GM12878 (cell line): ENCODE results near the gene HUNK. TPM values are rescaled to one million over a fixed set of nuclear protein-coding genes. Genes with fewer than 3 reads are reported as not detected.

ENCODE experiments used
- ATAC-seq: fragments of 200-7000 bp; cut with Tn5 transposase; 3 replicates; pipeline ENCODE4 v1.9.1; 2020; ENCODE audit warnings: mild to moderate bottlenecking, moderate library complexity
- BruUV-seq: library from RNA; stranded (reverse); fragments of 400-500 nt; replicated peaks from 2 replicates; lab custom pipeline; 2021; lab: Mats Ljungman, UMichigan
- CTCF ChIA-PET: fragments of 300-600 bp; sonication (Branson Sonifier 250); formaldehyde crosslinking; extraction: SDS; loops from one replicate; lab custom pipeline; 2021; ENCODE audit warnings: inconsistent platforms; lab: Yijun Ruan, JAX
- POLR2A ChIA-PET: fragments of 350-600 bp; formaldehyde crosslinking; extraction: SDS; loops from one replicate; lab custom pipeline; 2021; ENCODE audit warnings: inconsistent platforms; lab: Charles Lee
- RAD21 ChIA-PET: fragments of 300-600 bp; sonication (Branson Sonifier 250); formaldehyde crosslinking; loops from one replicate; lab custom pipeline; 2023; ENCODE audit warnings: antibody characterized with exemption; ENCODE audit not compliant: unreplicated experiment; lab: Charles Lee
- SMC1A ChIA-PET: fragments of 300-600 bp; sonication (Branson Sonifier 250); formaldehyde crosslinking; loops from one replicate; lab custom pipeline; 2023; ENCODE audit not compliant: unreplicated experiment, uncharacterized antibody; lab: Charles Lee
- DNase-seq: peaks from one replicate; pipeline ENCODE4 v3.0.0-alpha.2; 2011; ENCODE audit warnings: low read depth, low spot score
- FAIRE-seq: peaks from 3 replicates; lab custom pipeline; 2011; peaks lifted over from hg19 to GRCh38; lab: Jason Lieb, UNC
- H2AFZ ChIP-seq: 2 replicates; pipeline ENCODE4 v1.6.0; 2011; ENCODE audit warnings: low read depth, low read length, control low read depth; ENCODE audit not compliant: control insufficient read depth
- H3K27ac ChIP-seq: 2 replicates; pipeline ENCODE4 v1.5.1; 2011; ENCODE audit warnings: control low read depth; ENCODE audit not compliant: control insufficient read depth, insufficient read depth
- H3K27me3 ChIP-seq, 2 experiments: replicated peaks in 1 of 2; 2 replicates each; pipeline versions ENCODE4 v1.6.0 to v1.6.1; 2011; ENCODE audit warnings: low read length in 1 of 2; ENCODE audit not compliant: control insufficient read depth in 2 of 2, insufficient read depth in 2 of 2
- H3K36me3 ChIP-seq, 2 experiments: 2 replicates each; pipeline ENCODE4 v1.5.1; 2011; ENCODE audit warnings: low read length in 1 of 2; ENCODE audit not compliant: control insufficient read depth in 2 of 2, insufficient read depth in 2 of 2
- H3K4me1 ChIP-seq: 2 replicates; pipeline ENCODE4 v1.6.1; 2011; ENCODE audit warnings: mild to moderate bottlenecking, low read length, moderate library complexity, mixed read lengths; ENCODE audit not compliant: control insufficient read depth, insufficient read depth
- H3K4me2 ChIP-seq: 2 replicates; pipeline ENCODE4 v1.6.0; 2011; ENCODE audit warnings: control low read depth; ENCODE audit not compliant: control insufficient read depth, insufficient read depth
- H3K4me3 ChIP-seq: fragments of 200-600 bp; sonication (generic); 2 replicates; pipeline ENCODE4 v1.5.1; 2016
- H3K79me2 ChIP-seq: 2 replicates; pipeline ENCODE4 v1.6.0; 2011; ENCODE audit warnings: low read length; ENCODE audit not compliant: control insufficient read depth, insufficient read depth
- H3K9ac ChIP-seq: 2 replicates; pipeline ENCODE4 v1.8.0; 2011; ENCODE audit warnings: low read length, control low read depth, mixed read lengths; ENCODE audit not compliant: control insufficient read depth, insufficient read depth
- H3K9me3 ChIP-seq: replicated peaks from 3 replicates; pipeline ENCODE4 v1.5.1; 2011; ENCODE audit warnings: mild to moderate bottlenecking, low read length; ENCODE audit not compliant: control insufficient read depth, insufficient read depth
- H4K20me1 ChIP-seq: 2 replicates; pipeline ENCODE4 v1.6.0; 2011; ENCODE audit not compliant: control insufficient read depth, insufficient read depth
- HSF1 ChIP-seq: fragments of 150-350 bp; IDR thresholded peaks from 2 replicates; pipeline ENCODE4 v1.6.1; 2014; ENCODE audit warnings: mild to moderate bottlenecking, low read depth, low read length
- IRF4 ChIP-seq: IDR thresholded peaks from 2 replicates; pipeline ENCODE4 v1.6.1; 2011; ENCODE audit warnings: low read depth, low read length
- JUNB ChIP-seq: IDR thresholded peaks from 2 replicates; pipeline ENCODE4 v1.6.1; 2016; ENCODE audit warnings: antibody characterized with exemption, mild to moderate bottlenecking
- MXI1 ChIP-seq: fragments of 150-350 bp; IDR thresholded peaks from 2 replicates; pipeline ENCODE4 v1.6.1; 2011; ENCODE audit warnings: low read depth, mild to moderate bottlenecking, inconsistent platforms, low read length, improper control_type of control experiment
- POLR2A ChIP-seq: IDR thresholded peaks from 2 replicates; pipeline ENCODE4 v1.6.1; 2011; ENCODE audit warnings: low read depth, mild to moderate bottlenecking, low read length
- ZBTB4 ChIP-seq: fragments of 450-650 bp; formaldehyde crosslinking; IDR thresholded peaks from 2 replicates; pipeline ENCODE4 v1.4.0; 2022; ENCODE audit warnings: mild to moderate bottlenecking, moderate library complexity
- WGBS: methylation state at CpG from one replicate; pipeline ENCODE4 v1.1.6; 2016; ENCODE audit warnings: low lambda C conversion rate; ENCODE audit not compliant: insufficient replicate concordance, insufficient coverage; ENCODE audit errors: missing lambda C conversion rate; 5-methylcytosine and 5-hydroxymethylcytosine counted together
- in situ Hi-C: fragments of 300-500 bp; cut with MboI; formaldehyde crosslinking; loops from 9 replicates; pipeline ENCODE4 v1.14.3; 2018; ENCODE audit warnings: mixed read lengths
- intact Hi-C: fragments of 100-400 bp; cut with micrococcal nuclease; formaldehyde crosslinking; loops from one replicate; pipeline ENCODE4 v1.14.2; 2022; ENCODE audit not compliant: unreplicated experiment
- polyA plus RNA-seq, 11 experiments: library from polyadenylated mRNA; depleted of rRNA in 4 of 11; unstranded in 6 of 11; stranded (reverse) in 5 of 11; fragments of >200 nt; fragmentation: Nextera tagmentation in 4 of 11; fragmentation: Illumina TruSeq in 1 of 11; extraction: Ambion mirVana in 4 of 11; extraction: Trizol in 1 of 11; gene quantifications; 1 replicate in 1 of 11; 2 replicates in 10 of 11; pipeline versions ENCODE4 v1.2.1 to v1.2.3, GENCODE V29; 2011 to 2016; ENCODE audit warnings: inconsistent platforms in 2 of 11, missing spikeins in 2 of 11, low read depth in 1 of 11
- total RNA-seq, 4 experiments: library from RNA; depleted of rRNA in 3 of 4; stranded (reverse); fragments of >200 nt in 3 of 4; fragmentation: Illumina TruSeq in 1 of 4; extraction: Trizol in 1 of 4; gene quantifications; 2 replicates each; pipeline versions ENCODE4 v1.2.1 to v1.2.3, GENCODE V29; 2013 to 2021

The HUNK gene
- total and polyA plus RNA-seq, 10 of the 15 experiments (the other 5 are each of a cell fraction or from before 2014, with no cell fraction given) = under 0.01 to 0.14 (median 0.03) TPM; not detected in 7

DNA sequence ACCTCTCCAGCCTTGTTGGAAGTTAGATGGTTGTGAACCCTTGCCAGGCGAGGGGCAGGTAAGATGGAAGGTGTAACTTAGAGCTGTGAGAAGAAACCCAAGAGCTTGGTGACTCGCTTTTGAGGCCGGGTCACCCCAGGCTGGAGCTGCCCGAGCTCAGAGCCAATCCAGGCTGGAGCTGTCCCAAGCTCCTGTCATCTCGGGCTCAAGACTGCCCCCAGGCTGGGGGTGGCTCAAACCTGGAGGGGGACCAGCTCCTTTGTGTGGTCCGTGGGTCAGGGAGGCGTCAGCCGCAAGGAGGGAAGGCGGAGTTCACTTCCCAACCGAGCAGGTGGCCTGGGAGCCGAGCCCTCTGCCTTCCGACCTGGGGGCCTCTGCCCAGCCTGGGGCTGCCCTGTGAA is 2.0 kb downstream of the HUNK start:
- intact Hi-C loops (no loop called here), in situ Hi-C loops (no loop called here)
- ATAC-seq (no peak), DNase-seq (no peak), FAIRE-seq (no peak)
- Histone ChIP-seq H3K79me2 (no peaks in the 10 kb centered on the region), H4K20me1 (no peaks in the 10 kb centered on the region), H3K9me3 (no peaks in the 10 kb centered on the region), H3K27me3 (peaks cover 5 to 16% of the 10 kb centered on the region in 2 experiments), H3K9ac (no peak overlapping the region), H3K4me1 (no peaks in the 10 kb centered on the region), H3K4me3 (no peak overlapping the region), H2AFZ (no peak overlapping the region), H3K36me3 (no peaks in the 10 kb centered on the region), H3K4me2 (no peak overlapping the region), H3K27ac (no peak overlapping the region)
- ChIA-PET POLR2A (no interaction called here), SMC1A (no interaction called here), CTCF (interaction anchor here (1.2 kb wide), 1 partner anchor 10 kb away, joined by 3 read pairs; no protein-coding TSS in a partner anchor), RAD21 (interaction anchor here (0.6 kb wide), 1 partner anchor 141 kb away, joined by 3 read pairs; no protein-coding TSS in a partner anchor)
- 36% methylated on average over 12 of the region's 12 CpGs for WGBS
- no TSS peak for BruUV-seq
- TF ChIP-seq POLR2A (no peak), ZBTB4 (CRISPR knock-in tag) (no peak), IRF4 (no peak), HSF1 (no peak), JUNB (no peak), MXI1 (no peak)
